ENCODE data around the gene ITCH. TPM values are rescaled to one million over a fixed set of nuclear protein-coding genes. Genes with fewer than 3 reads are reported as not detected.

Gene ITCH
- total and polyA plus RNA-seq, 2 of the 8 experiments (the other 6 are each of a cell fraction or from before 2014, with no cell fraction given), result 3.9 to 45.2 TPM

DNA sequence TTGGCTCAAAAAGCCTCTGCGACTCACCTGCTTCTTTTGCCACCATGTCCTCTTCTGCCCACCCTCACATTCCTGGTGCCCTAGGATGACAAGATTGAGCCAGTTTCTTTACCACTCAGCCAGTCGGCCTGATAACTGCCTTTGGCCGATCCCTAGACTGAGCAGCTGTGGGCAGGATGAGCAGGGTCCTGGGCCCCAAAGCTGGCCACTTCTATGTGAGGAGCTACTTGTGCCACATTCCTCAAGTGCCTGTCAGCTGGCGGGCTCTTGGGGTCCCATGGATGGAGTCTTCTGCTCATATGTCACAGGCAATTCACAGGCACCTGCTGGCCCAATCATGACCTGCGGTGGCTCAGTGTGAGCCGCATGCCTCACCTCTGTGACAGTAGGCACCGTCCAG is 169.7 kb downstream of the ITCH start:
- H3K56ac ChIP-seq (replicated peaks; ENCODE audit: insufficient read length, low read depth, low read length), result no peak overlapping the region
- ChIA-PET POLR2A (ENCODE audit: partially characterized antibody) (interaction anchor here (0.9 to 1.7 kb wide), 2 partner anchors 12 to 16 kb away, joined by 3 to 5 read pairs; no protein-coding TSS in a partner anchor), CTCF (ENCODE audit: partially characterized antibody) (interaction anchor here (0.6 to 4.4 kb wide), 5 partner anchors 11 to 237 kb away, joined by 3 to 16 read pairs (median 5); no protein-coding TSS in a partner anchor)
- H2BK5ac ChIP-seq (ENCODE audit: low read depth, low read length), result no peak overlapping the region
- H4K20me1 ChIP-seq (replicated peaks in 1 of 2; ENCODE audit: control insufficient read depth in 1 of 2, insufficient read depth in 2 of 2, low read length in 2 of 2), result peaks cover 0 to 19% of the 10 kb centered on the region in 2 experiments
- no peaks in the 10 kb centered on the region for H3K4me1 ChIP-seq (replicated peaks in 1 of 4; ENCODE audit: control insufficient read depth in 3 of 4, insufficient read depth in 4 of 4, low read length in 3 of 4)
- H3K18ac ChIP-seq (ENCODE audit: extremely low read depth, low read length), result no peak overlapping the region
- no peak overlapping the region for H3K23ac ChIP-seq (ENCODE audit: insufficient read length)
- no peak overlapping the region for H4K8ac ChIP-seq (ENCODE audit: extremely low read depth, insufficient read depth, low read length)
- H4K91ac ChIP-seq (replicated peaks; ENCODE audit: insufficient read length, low read length), result no peak overlapping the region
- H2BK20ac ChIP-seq (ENCODE audit: low read length), result no peak overlapping the region
- no peak overlapping the region for H2BK15ac ChIP-seq (ENCODE audit: low read length)
- no peaks in the 10 kb centered on the region for H3K27me3 ChIP-seq (replicated peaks in 1 of 4; ENCODE audit: control insufficient read depth in 3 of 4, extremely low read depth in 1 of 4, insufficient read depth in 3 of 4, low read length in 3 of 4)
- 90% methylated on average over 7 of the region's 7 CpGs; no CpG with 5 or more reads in 1 of the 2 experiments for WGBS, 2 experiments (ENCODE audit: extremely low coverage in 1 of 2, insufficient coverage in 1 of 2, insufficient read length in 1 of 2, insufficient replicate concordance in 2 of 2, low coverage in 1 of 2, low lambda C conversion rate in 2 of 2, missing lambda C conversion rate in 1 of 2)
- H3K9me3 ChIP-seq (ENCODE audit: insufficient read depth in 2 of 2, low read depth in 1 of 2, low read length in 1 of 2), result no peaks in the 10 kb centered on the region
- no peak overlapping the region for H2AFZ ChIP-seq (ENCODE audit: low read length)
- H2AK5ac ChIP-seq (ENCODE audit: low read depth, low read length), result no peak overlapping the region
- DNase-seq (ENCODE audit: low read depth in 1 of 2, low spot score in 2 of 2) (no peak), FAIRE-seq (no peak)
- no peak overlapping the region for H3K4me2 ChIP-seq (ENCODE audit: insufficient read depth in 1 of 2, low read depth in 2 of 2, low read length in 2 of 2)
- H3K79me1 ChIP-seq (ENCODE audit: low read depth, low read length), result peaks cover 8% of the 10 kb centered on the region
- H3K36me3 ChIP-seq (ENCODE audit: control insufficient read depth in 2 of 4, insufficient read depth in 4 of 4, low read length in 3 of 4), result peaks cover 16 to 49% (median 21%) of the 10 kb centered on the region in 4 experiments
- H4K5ac ChIP-seq (ENCODE audit: insufficient read length, low read depth, low read length), result no peak overlapping the region
- no peak overlapping the region for H3K4me3 ChIP-seq (ENCODE audit: extremely low read depth in 1 of 4, insufficient read depth in 2 of 4, low read depth in 3 of 4, low read length in 4 of 4)
- no peak overlapping the region for H3K9ac ChIP-seq (replicated peaks in 1 of 4; ENCODE audit: extremely low read depth in 1 of 4, low read depth in 3 of 4, low read length in 3 of 4)
- no peaks in the 10 kb centered on the region for H3K79me2 ChIP-seq (ENCODE audit: control insufficient read depth in 1 of 2, insufficient read depth in 2 of 2, low read length in 2 of 2)
- no peak overlapping the region for H2BK12ac ChIP-seq (ENCODE audit: low read depth, low read length)
- H3K23me2 ChIP-seq (ENCODE audit: low read depth, low read length), result no peaks in the 10 kb centered on the region
- H3K14ac ChIP-seq (ENCODE audit: insufficient read length), result no peak overlapping the region
- H3K27ac ChIP-seq (ENCODE audit: low read depth, low read length), result no peak overlapping the region
- TF ChIP-seq TBP (IDR thresholded peaks at IDR 0.05; ENCODE audit: low read depth, low read length), result no peak
- no peak for TF ChIP-seq RAD21 (IDR thresholded peaks at IDR 0.05 in 1 of 2, conservative IDR thresholded peaks at IDR 0.05 in 1 of 2; ENCODE audit: low read depth in 2 of 2, low read length in 2 of 2)
- no peak for TF ChIP-seq SP2 (IDR thresholded peaks at IDR 0.05; ENCODE audit: low read length)
- H2BK120ac ChIP-seq (replicated peaks; ENCODE audit: low read depth, low read length), result no peak overlapping the region
- no peak overlapping the region for H3K4ac ChIP-seq (replicated peaks; ENCODE audit: insufficient read length, low read depth, low read length)
